ENCODE measurements around the gene EVA1C. TPM values are rescaled to one million over a fixed set of nuclear protein-coding genes. Genes with fewer than 3 reads are reported as not detected.

The EVA1C gene
- total and polyA plus RNA-seq, 2 donors (not counting 3 experiments of a cell fraction or from before 2014, with no cell fraction given): 22.8 to 38.6 TPM

DNA sequence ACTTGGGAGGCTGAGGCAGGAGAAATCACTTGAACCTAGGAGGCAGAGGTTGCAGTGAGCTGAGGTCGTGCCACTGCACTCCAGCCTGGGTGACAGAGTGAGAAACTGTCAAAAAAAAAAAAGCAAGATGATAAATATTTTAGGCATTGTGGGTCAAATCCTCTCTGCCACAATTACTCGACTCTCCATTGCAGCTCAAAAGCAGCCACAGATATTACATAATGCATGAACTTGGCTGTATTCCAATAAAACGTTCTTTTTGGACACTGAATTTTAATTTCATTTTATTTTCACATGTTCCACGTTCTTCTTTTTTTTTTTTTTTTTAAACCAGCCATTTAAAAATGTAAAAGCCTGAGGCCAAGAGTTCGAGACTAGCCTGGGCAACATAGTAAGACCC, 103.4 kb downstream of the EVA1C start:
- POLR2A ChIA-PET: interaction anchor here (0.7 to 0.9 kb wide), 3 partner anchors 16 to 96 kb away, joined by 3 to 4 read pairs (median 3); partner anchors contain the start of gene CFAP298
- Histone ChIP-seq H3K27ac (ENCODE audit: insufficient read depth, low read depth, low read length) (peak overlapping the region; percentile 99), H3K4me1 (ENCODE audit: control insufficient read depth, extremely low read depth, insufficient read depth, low read length) (peaks cover 35% of the 10 kb centered on the region), H3K9ac (replicated peaks; ENCODE audit: extremely low read depth, insufficient read depth, low read length) (peak overlapping the region; percentile 96), H3K79me2 (ENCODE audit: control insufficient read depth, insufficient read depth, low read length) (no peaks in the 10 kb centered on the region), H2AFZ (ENCODE audit: low read depth, low read length) (no peak overlapping the region), H3K36me3 (ENCODE audit: control insufficient read depth in 2 of 2, extremely low read depth in 1 of 2, insufficient read depth in 2 of 2, low read length in 2 of 2) (no peaks in the 10 kb centered on the region), H3K4me3 (replicated peaks in 1 of 3; ENCODE audit: insufficient read depth in 1 of 3, low read depth in 1 of 3, low read length in 3 of 3) (no peak overlapping the region), H3K27me3 (ENCODE audit: control insufficient read depth in 2 of 2, insufficient read depth in 2 of 2, low read length in 2 of 2) (no peaks in the 10 kb centered on the region), H3K4me2 (ENCODE audit: insufficient read depth, low read length) (peak overlapping the region; percentile 25), H3K9me1 (replicated peaks; ENCODE audit: control insufficient read depth, extremely low read depth, insufficient read depth, low read length) (no peaks in the 10 kb centered on the region), H4K20me1 (replicated peaks; ENCODE audit: control insufficient read depth, extremely low read depth, insufficient read depth, low read length) (no peaks in the 10 kb centered on the region), H3K9me3 (replicated peaks; ENCODE audit: control insufficient read depth, insufficient read depth, low read length) (no peaks in the 10 kb centered on the region)
- CTCF ChIA-PET: interaction anchor here (0.8 to 4.0 kb wide), 11 partner anchors 9 to 112 kb away, joined by 3 to 35 read pairs (median 8); partner anchors contain the start of gene EVA1C
- intact Hi-C loops (cut with micrococcal nuclease) (no loop called here), dilution Hi-C loops (cut with MboI; ENCODE audit: extremely low pct_ligation_motif_present, low sequenced_read_pairs) (no loop called here)
- FAIRE-seq (no peak), DNase-seq (ENCODE audit: low read depth, low spot score) (peak; percentile 34)
- TF ChIP-seq FOS (IDR thresholded peaks at IDR 0.05; ENCODE audit: borderline replicate concordance, insufficient read depth, low read length) (no peak), POLR2AphosphoS5 (IDR thresholded peaks at IDR 0.05; ENCODE audit: insufficient read depth, low read depth, low read length) (no peak), EZH2 (IDR thresholded peaks at IDR 0.05; ENCODE audit: borderline replicate concordance, low read depth, low read length, severe bottlenecking) (no peak), GATA2 (IDR thresholded peaks at IDR 0.05; ENCODE audit: insufficient read depth, insufficient read length, low read depth, low read length) (no peak), JUN (IDR thresholded peaks at IDR 0.05; ENCODE audit: borderline replicate concordance, insufficient read depth, insufficient read length, low read depth) (no peak)
- no TSS peak for BruUV-seq (replicated peaks)

Data from endothelial cell of umbilical vein (primary cell).